Activated naive CD4-positive, alpha-beta T cell treated with anti-CD3 and anti-CD28 coated beads, Interleukin-2, amount 10 ng/mL, durations not matched to agents 7 days and 5 days (primary cell): ENCODE results near the gene XPR1.

Source experiments
- CTCF ChIA-PET: fragments of 350-600 bp; sonication (Branson Sonifier 250); formaldehyde crosslinking; loops from one replicate; lab custom pipeline; 2021; ENCODE audit warnings: antibody characterized with exemption; lab: Charles Lee
- DNase-seq: peaks from one replicate; pipeline ENCODE4 v3.0.0-alpha.2; 2020
- H3K27ac Mint-ChIP-seq: one replicate; pipeline ENCODE4 v1.8.0; 2021; ENCODE audit warnings: mild to moderate bottlenecking, moderate library complexity, mixed read lengths
- H3K27me3 Mint-ChIP-seq: one replicate; pipeline ENCODE4 v1.8.0; 2021; ENCODE audit warnings: mild to moderate bottlenecking, mixed read lengths
- H3K36me3 Mint-ChIP-seq: one replicate; pipeline ENCODE4 v1.8.0; 2021; ENCODE audit warnings: mixed read lengths
- H3K4me1 Mint-ChIP-seq: one replicate; pipeline ENCODE4 v1.8.0; 2021; ENCODE audit warnings: mixed read lengths
- H3K4me3 Mint-ChIP-seq: one replicate; pipeline ENCODE4 v1.8.0; 2021; ENCODE audit warnings: mild to moderate bottlenecking, moderate library complexity, mixed read lengths
- H3K9me3 Mint-ChIP-seq: one replicate; pipeline ENCODE4 v1.8.0; 2021; ENCODE audit warnings: mixed read lengths

The XPR1 gene

DNA sequence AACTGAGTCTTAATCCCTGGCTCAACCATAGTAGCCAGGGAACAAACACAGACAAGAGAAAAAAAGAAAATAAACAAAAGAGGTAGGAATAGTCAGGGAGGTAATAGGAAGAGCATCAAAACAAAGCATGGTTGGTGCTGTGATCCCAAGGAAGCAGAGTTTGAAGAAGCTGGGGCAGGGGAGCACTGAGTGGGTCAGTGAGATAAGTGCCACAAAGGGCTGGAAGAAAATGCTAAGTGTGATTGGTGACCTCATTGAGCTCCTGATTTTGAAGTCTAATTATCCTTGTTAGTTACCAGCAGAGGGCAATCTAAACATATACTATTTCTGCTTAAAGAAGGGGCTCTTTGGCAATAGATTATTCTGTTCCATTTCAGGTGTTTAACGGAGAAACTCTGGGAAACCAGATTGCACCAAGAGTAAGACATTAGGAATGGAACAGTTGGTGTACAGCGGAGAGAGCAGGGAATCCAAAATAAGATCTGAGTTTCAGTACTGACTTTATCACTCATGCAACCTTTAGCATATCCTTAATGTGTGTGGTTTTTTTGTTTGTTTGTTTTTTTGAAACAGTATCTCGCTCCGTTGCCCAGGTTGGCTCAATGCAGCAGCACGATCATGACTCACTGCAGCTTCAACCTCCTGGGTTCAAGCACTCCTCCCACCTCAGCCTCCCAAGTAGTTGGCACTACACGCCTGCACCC, 250.1 kb downstream of the XPR1 start:
- Mint-ChIP-seq H3K27me3 (no peaks in the 10 kb centered on the region), H3K4me1 (no peaks in the 10 kb centered on the region), H3K4me3 (no peak overlapping the region), H3K36me3 (no peaks in the 10 kb centered on the region), H3K27ac (no peak overlapping the region), H3K9me3 (no peaks in the 10 kb centered on the region)
- CTCF ChIA-PET, result interaction anchor here (0.6 to 4.0 kb wide), 27 partner anchors 9 to 1262 kb away, joined by 3 to 47 read pairs (median 5); no protein-coding TSS in a partner anchor
- no peak for DNase-seq

DNA sequence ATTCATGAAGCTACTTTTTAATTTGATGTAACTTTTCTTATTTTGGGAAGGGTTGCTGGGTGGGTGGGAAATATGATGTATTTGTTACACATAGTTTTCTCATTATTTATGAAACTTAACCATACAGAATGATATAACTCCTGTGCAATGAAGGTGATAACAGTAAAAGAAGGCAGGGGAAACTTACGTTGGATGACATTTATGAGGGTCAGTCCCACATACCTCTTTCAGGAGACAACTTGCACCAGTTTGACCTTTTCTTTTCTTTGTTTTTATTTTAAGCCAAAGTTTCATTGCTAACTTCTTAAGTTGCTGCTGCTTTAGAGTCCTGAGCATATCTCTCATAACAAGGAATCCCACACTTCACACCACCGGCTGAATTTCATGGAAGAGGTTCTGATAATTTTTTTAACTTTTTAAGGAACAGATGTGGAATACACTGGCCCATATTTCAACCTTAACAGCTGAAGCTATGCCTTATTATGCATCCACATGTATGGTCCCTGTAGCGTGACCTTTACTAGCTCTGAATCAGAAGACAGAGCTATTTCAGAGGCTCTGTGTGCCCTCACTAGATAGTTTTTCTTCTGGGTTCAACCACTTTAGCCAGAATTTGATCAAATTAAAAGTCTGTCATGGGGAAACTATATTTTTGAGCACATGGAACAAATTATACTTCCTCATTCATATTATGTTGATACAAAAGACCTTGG, 252.9 kb downstream of the XPR1 start:
- DNase-seq, result no peak
- H3K27me3 Mint-ChIP-seq, result no peaks in the 10 kb centered on the region
- no peaks in the 10 kb centered on the region for H3K9me3 Mint-ChIP-seq
- H3K36me3 Mint-ChIP-seq, result peaks cover 3% of the 10 kb centered on the region
- no peaks in the 10 kb centered on the region for H3K4me1 Mint-ChIP-seq
- H3K27ac Mint-ChIP-seq, result no peak overlapping the region
- CTCF ChIA-PET, result interaction anchor here (0.5 to 4.0 kb wide), 6 partner anchors 34 to 303 kb away, joined by 3 to 47 read pairs (median 4); no protein-coding TSS in a partner anchor
- H3K4me3 Mint-ChIP-seq, result no peak overlapping the region

DNA sequence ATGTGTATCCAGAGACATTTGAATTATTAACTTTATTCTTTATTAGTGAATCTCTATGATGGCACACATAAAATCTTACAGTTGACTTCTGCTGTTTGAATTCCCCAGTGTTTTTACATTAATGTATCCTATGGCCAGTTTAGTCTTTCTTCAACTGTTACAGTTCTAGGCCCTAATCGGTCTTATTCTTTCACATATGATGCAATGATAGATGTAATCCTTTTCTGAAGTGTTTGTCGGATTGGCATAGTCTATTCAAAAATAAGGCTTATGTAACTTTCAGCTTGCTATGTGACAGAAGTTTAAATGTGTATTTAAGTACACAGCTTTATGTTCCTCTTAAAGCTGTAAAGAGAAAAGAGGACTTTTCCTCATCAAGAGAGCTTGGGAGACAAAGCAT, 254.5 kb downstream of the XPR1 start:
- peaks cover 3% of the 10 kb centered on the region for H3K36me3 Mint-ChIP-seq
- no peak overlapping the region for H3K27ac Mint-ChIP-seq
- H3K9me3 Mint-ChIP-seq, result no peaks in the 10 kb centered on the region
- CTCF ChIA-PET, result interaction anchor here (0.7 to 1.8 kb wide), 2 partner anchors 151 to 256 kb away, joined by 3 to 4 read pairs; no protein-coding TSS in a partner anchor
- H3K4me1 Mint-ChIP-seq, result no peaks in the 10 kb centered on the region
- no peaks in the 10 kb centered on the region for H3K27me3 Mint-ChIP-seq
- no peak for DNase-seq
- no peak overlapping the region for H3K4me3 Mint-ChIP-seq

DNA sequence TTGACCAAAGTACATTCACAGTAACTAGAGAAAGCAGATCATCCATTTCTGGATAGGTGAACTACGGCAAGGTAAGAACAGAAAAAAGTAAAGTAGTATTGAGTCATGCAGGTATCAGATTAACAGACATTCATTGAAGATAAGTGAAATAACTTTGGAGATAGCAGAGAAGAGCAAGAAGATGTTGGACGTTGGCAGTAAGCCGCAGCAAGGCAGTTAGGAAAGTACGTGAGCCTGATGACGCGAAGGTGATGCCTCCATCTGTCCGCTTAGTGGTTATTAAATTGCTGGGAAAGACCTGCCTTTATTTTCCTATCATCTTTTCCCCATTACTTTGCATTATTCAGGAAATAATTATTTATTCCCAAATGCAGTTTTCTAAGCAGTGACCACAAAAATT, 256.0 kb downstream of the XPR1 start:
- H3K4me1 Mint-ChIP-seq, result peaks cover 2% of the 10 kb centered on the region
- H3K27me3 Mint-ChIP-seq, result no peaks in the 10 kb centered on the region
- no peak for DNase-seq

DNA sequence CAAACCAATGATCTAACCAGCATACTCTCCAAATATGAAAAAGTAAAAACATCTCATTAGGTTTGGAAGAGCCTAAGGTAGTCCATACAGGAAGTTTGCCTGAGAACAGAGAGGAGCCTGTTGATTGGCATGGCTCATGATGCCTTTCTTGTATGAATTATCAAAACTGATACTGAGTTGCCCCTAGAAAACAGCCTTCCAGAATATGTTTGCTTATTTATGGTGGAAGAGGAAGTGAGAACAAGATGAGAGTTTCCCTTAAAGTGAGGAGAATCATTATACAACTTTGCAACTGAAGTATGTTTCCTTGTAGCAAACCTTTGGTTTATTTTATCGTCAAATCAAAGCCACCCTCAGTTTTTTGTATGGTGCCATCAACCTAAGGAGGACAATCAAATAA, 257.0 kb downstream of the XPR1 start:
- H3K4me3 Mint-ChIP-seq, result no peak overlapping the region
- CTCF ChIA-PET, result no interaction called here
- peaks cover 3% of the 10 kb centered on the region for H3K36me3 Mint-ChIP-seq
- no peak overlapping the region for H3K27ac Mint-ChIP-seq
- H3K9me3 Mint-ChIP-seq, result no peaks in the 10 kb centered on the region
- H3K27me3 Mint-ChIP-seq, result no peaks in the 10 kb centered on the region
- peaks cover 9% of the 10 kb centered on the region for H3K4me1 Mint-ChIP-seq
- DNase-seq, result no peak

More for the DNA sequence above, 256.0 kb downstream of the XPR1 start:
- H3K36me3 Mint-ChIP-seq, result peaks cover 3% of the 10 kb centered on the region
- CTCF ChIA-PET, result interaction anchor here (1.8 kb wide), 1 partner anchor 255 kb away, joined by 4 read pairs; no protein-coding TSS in a partner anchor
- H3K27ac Mint-ChIP-seq, result no peak overlapping the region
- no peak overlapping the region for H3K4me3 Mint-ChIP-seq
- H3K9me3 Mint-ChIP-seq, result no peaks in the 10 kb centered on the region

DNA sequence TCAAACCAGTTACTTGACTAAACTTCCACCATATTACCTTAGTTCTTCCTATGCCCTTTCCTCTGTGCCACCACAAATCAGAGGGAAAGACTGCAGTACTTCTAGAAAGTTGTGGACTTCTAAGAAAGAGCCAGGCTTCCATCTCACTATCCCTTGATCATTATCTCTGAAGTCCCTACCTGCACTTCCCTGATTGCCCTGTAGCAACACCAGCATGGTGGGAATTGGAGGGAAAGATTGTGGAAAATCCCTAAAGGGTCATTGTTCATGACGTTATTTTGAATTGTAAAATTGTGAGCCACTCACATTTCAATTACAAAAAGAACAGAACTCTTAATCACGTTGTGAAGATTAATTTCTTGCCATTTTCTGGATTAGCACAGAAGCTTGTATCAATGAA, 257.5 kb downstream of the XPR1 start:
- no peak overlapping the region for H3K4me3 Mint-ChIP-seq
- H3K27ac Mint-ChIP-seq, result no peak overlapping the region

DNA sequence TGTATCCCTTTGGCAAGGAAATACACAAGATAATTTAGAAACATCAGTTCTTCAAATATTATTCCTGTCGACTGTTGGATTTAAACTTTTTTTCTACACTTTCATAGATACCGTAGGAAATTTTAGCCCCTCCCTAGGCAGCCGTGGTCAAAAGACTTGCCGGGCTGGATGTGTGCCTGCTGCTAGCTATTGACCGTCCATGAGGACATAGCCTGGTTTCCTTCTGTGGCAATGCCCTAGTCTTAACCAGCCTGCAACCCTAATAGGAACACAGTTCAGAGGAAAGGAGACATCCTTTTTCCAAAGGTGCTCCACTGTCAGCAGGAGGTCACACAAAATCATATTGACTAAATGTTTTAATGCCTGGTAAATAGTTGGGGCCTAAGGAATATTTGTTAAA, 260.4 kb downstream of the XPR1 start:
- Mint-ChIP-seq H3K36me3 (peaks cover 3% of the 10 kb centered on the region), H3K4me1 (peaks cover 12% of the 10 kb centered on the region), H3K27me3 (no peaks in the 10 kb centered on the region), H3K4me3 (no peak overlapping the region), H3K9me3 (no peaks in the 10 kb centered on the region), H3K27ac (no peak overlapping the region)
- DNase-seq, result no peak
- CTCF ChIA-PET, result no interaction called here

More for the DNA sequence above, 257.5 kb downstream of the XPR1 start:
- peaks cover 12% of the 10 kb centered on the region for H3K4me1 Mint-ChIP-seq
- CTCF ChIA-PET, result no interaction called here
- H3K9me3 Mint-ChIP-seq, result no peaks in the 10 kb centered on the region
- peaks cover 3% of the 10 kb centered on the region for H3K36me3 Mint-ChIP-seq
- H3K27me3 Mint-ChIP-seq, result no peaks in the 10 kb centered on the region
- DNase-seq, result no peak

DNA sequence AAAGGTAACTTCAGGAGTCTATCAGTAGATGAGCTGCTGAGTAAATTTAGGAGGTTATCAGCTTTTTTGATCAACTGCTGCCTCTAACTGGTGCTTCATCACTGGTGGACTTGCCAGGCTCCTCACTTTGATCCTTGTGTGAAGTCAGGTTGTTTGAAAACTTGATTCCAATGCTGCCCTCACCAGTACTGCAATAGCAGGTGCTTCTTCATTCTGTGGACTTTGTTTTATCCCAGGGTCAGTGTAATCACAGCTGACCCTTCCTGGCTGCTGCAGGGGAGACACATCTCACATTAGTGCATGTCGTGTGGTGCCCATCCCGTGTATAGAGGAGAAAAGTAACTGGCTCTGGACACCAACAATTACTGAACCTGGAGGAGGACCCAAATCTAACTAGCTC, 260.9 kb downstream of the XPR1 start:
- peaks cover 12% of the 10 kb centered on the region for H3K4me1 Mint-ChIP-seq
- H3K36me3 Mint-ChIP-seq, result peaks cover 2% of the 10 kb centered on the region
- H3K27ac Mint-ChIP-seq, result no peak overlapping the region
- CTCF ChIA-PET, result interaction anchor here (0.7 kb wide), 1 partner anchor 129 kb away, joined by 3 read pairs; no protein-coding TSS in a partner anchor
- H3K4me3 Mint-ChIP-seq, result no peak overlapping the region
- no peaks in the 10 kb centered on the region for H3K9me3 Mint-ChIP-seq
- H3K27me3 Mint-ChIP-seq, result no peaks in the 10 kb centered on the region
- DNase-seq, result no peak

DNA sequence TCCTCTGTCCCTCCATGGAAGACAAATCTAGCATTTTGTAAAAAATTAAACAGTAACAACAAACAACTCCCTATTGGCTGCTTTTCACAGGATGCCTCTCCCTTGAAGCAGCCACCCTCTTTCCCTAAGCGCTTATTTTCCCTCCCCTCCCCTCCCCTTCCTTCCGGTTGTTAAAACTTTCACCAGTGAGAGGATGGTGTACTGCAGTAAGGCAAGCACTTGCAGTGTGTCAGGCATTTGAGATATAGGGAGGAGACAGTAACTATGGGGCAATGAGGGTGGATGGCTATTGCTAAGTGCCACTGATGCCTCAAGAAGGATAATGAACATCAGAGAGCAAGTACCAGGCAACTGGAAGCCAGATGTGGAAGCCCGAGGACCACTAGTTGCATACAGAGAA, 261.8 kb downstream of the XPR1 start:
- CTCF ChIA-PET, result interaction anchor here (0.7 kb wide), 1 partner anchor 128 kb away, joined by 3 read pairs; no protein-coding TSS in a partner anchor
- Mint-ChIP-seq H3K9me3 (no peaks in the 10 kb centered on the region), H3K36me3 (no peaks in the 10 kb centered on the region), H3K4me1 (peaks cover 12% of the 10 kb centered on the region), H3K27ac (no peak overlapping the region), H3K4me3 (no peak overlapping the region), H3K27me3 (no peaks in the 10 kb centered on the region)
- no peak for DNase-seq

DNA sequence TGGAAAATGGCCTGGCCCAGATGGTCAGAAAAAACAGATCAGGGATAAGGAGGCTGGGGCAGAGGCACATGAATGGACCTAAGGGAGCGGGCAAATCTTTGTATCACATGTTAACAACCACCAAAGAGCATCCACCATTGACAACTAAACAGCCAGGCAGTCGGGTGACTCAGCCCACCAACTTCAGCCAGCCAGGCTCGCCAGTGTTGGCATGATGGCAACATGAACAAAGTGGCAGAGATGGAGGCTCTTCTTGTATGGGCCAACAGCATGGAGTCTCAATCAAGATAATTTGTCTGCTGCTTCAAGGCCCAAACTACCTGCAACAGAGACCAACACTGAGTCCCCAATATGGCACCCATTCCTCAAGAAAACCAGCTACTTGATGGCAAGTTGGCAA, 264.3 kb downstream of the XPR1 start:
- Mint-ChIP-seq H3K4me3 (no peak overlapping the region), H3K27me3 (peaks cover 14% of the 10 kb centered on the region), H3K36me3 (no peaks in the 10 kb centered on the region), H3K27ac (no peak overlapping the region), H3K9me3 (no peaks in the 10 kb centered on the region), H3K4me1 (peaks cover 12% of the 10 kb centered on the region)
- CTCF ChIA-PET, result interaction anchor here (0.8 kb wide), 1 partner anchor 18 kb away, joined by 3 read pairs; no protein-coding TSS in a partner anchor
- no peak for DNase-seq

DNA sequence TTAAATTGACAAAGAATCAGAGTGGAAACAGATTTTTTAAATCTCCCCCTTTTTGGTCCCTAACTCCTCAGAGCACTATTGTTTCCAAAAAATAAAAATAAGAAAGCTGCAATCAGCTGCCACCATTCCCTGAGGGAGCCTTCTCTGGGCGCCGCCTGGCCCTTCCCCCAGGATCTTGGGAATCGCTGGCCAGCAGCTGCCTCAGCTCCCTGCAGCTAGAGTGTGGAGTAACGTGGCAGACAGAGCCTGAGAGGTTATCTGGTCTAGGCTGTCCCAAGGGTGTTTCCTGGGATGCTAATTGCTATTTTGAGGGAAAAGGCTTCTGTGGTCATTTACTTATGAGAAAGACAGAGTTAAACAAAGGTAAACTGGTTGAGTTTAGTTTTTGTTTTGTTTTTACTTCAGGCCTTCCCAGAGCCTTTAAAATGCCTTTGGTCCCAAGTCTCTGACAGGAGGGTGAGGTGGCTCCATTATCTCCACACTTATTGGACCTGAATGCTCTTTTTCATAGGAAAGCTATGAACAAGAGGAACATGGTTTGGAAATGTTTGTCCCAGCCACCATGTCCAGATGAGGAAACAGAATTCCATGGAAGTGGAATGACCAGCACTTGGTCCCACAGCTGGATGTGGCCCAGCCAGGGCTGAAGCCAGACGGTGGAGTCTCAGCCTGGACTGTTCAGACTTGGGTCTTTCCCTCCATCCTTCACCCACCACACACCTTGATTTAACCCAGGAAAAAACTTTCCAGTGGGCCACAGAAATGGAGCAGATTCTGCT, 266.8 kb downstream of the XPR1 start:
- peaks cover 20% of the 10 kb centered on the region for H3K27me3 Mint-ChIP-seq
- no peak overlapping the region for H3K4me3 Mint-ChIP-seq
- H3K4me1 Mint-ChIP-seq, result peaks cover 5% of the 10 kb centered on the region
- H3K36me3 Mint-ChIP-seq, result no peaks in the 10 kb centered on the region
- no peak for DNase-seq
- no peak overlapping the region for H3K27ac Mint-ChIP-seq
- CTCF ChIA-PET, result no interaction called here
- no peaks in the 10 kb centered on the region for H3K9me3 Mint-ChIP-seq

DNA sequence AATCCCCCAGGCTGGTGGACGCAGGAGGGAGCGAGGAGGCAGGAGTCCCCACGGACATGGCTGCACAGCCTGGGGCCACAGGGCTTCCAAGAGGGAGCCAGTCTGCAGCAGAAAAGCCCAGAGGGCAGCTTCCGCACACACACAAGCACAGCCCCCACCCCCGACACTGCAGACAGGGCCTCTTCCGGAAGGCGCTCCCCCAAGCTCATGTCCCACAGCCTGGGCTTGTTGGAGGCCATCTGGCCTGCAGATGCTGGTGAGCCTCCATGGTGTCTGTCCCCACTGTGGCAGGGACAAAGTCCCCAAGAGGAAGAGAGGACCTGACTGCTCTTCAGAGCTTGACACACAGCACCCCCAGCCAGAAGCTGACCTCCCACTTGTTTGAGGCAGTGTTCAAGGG, 267.4 kb downstream of the XPR1 start:
- no peak for DNase-seq
- Mint-ChIP-seq H3K27me3 (peaks cover 20% of the 10 kb centered on the region), H3K4me1 (no peaks in the 10 kb centered on the region), H3K4me3 (no peak overlapping the region), H3K27ac (no peak overlapping the region), H3K36me3 (no peaks in the 10 kb centered on the region), H3K9me3 (no peaks in the 10 kb centered on the region)
- CTCF ChIA-PET, result interaction anchor here (1.3 kb wide), 1 partner anchor 268 kb away, joined by 4 read pairs; no protein-coding TSS in a partner anchor

DNA sequence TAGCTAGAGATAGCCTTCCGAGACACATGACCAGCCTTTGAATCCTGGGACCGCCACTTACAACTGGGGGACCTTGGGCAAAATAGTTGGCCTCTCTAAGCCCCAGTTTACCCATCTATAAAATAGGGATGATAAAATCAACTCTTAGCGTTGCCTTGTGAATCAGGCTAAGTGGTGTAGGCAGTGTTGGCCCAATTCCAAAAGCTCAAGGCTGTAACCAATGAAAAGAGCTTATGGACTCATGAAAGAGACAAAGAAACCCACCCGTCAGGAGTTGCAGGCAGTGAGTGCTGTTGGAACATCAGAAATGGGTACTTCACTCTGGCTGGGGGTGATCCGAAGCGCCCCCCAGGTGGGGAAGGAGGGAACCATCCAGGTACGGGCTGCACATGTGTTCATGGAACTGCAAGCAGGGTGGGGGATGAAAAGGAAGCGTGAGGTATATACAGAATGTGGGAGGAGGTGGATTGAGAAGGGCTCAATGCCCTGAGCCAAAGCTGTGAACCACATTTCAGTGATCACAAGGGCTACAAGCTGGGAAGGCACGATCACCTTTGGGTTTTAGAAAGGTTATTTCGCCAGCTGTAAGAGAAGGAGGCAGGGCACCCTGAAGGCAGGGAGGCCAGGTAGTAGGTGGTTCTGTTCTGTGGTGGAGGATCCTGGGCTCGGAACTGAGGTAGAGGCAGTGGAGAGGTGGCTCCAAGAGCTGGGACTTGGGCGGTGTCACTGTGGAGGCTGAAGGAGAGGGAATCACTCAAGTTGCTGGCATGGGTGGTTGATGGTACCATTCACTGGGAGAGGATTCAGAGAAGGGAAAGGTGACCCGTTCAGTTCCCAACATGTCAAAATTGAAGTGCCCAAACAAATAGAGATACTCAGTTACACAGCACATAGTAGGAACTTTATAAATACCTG, 269.5 kb downstream of the XPR1 start:
- CTCF ChIA-PET, result interaction anchor here (1.0 kb wide), 1 partner anchor 20 kb away, joined by 5 read pairs; no protein-coding TSS in a partner anchor

More for the DNA sequence above, 269.5 kb downstream of the XPR1 start:
- Mint-ChIP-seq H3K4me1 (no peaks in the 10 kb centered on the region), H3K27me3 (peaks cover 22% of the 10 kb centered on the region), H3K9me3 (peaks cover 2% of the 10 kb centered on the region), H3K27ac (peak overlapping the region; percentile 69), H3K4me3 (no peak overlapping the region), H3K36me3 (no peaks in the 10 kb centered on the region)
- no peak for DNase-seq
